ENCODE measurements around the gene URB1.
"Not testable (repeated sequence)": the region's sequence is repeated elsewhere in the genome, so short reads cannot be mapped to it uniquely, and the experiment has no call there.

Gene URB1

DNA sequence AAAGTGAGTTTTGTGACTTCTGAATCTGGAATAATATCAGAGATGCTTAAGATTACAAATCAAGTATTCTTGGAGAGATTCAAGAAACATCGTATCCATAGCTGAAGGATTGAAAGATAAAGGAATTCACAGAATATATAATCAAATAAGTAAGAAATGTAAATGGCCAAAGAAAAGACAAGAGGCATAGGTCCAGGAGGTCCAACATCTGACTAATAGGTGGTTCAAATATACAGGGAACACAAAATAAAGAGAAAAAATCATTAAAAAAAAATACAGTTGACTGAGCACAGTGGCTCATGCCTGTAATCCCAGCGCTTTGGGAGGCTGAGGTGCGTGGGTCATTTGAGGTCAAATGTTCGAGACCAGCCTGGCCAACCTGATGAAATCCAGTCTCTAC, 107.3 kb downstream of the URB1 start:
- DNase-seq (ENCODE audit: low spot score) = no peak

DNA sequence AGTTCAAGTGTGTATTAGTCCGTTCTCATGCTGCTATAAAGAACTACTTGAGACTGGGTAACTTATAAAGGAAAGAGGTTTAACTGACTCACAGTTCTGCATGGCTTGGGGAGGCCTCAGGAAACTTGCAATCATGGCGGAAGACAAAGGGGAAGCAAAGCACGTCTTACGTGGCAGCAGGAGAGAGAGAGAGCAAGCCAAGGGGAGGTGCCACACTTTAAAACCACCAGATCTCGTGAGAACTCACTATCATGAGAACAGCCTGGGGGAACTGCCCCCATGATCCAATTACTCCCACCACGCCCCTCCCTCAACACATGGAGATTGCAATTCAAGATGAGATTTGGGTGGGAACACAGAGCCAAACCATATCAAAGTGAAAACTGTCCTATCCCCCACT, 109.8 kb downstream of the URB1 start:
- no peak for DNase-seq (ENCODE audit: low spot score)

DNA sequence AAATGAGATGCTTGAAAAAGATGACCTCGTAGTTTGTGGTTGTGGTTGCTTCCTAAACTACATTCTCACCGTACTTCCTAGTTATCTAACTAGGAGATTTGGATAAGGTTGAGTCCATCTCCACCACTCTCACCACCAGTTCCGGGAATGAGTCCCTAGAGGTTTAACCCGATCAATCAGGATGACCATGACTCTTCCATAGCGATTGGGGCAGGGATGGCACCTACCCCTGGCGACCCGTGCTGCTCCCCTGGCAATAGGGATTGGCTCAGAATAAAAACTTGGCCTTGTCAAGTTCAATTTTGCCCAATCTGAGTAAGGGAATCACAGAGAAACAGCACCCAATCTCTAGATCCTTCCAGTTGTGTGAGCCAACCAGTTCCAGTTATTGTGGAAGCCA, 111.3 kb downstream of the URB1 start:
- no peak for DNase-seq (ENCODE audit: low spot score)

DNA sequence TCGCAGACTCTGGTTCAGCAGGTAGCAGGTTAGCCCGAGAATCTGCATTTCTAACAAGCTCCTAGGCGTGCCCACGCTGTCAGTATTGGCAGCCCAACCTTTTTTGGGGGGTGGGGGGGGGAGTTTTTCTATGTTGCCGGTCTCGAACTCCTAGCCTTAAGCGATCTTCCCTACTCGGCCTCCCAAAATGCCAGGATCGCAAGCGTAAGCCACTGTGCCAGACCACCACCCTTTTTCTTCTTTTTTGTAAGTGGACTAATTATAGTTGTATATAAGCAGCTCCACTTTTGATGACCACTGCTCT, 113.5 kb downstream of the URB1 start:
- DNase-seq (ENCODE audit: low spot score) = no peak

DNA sequence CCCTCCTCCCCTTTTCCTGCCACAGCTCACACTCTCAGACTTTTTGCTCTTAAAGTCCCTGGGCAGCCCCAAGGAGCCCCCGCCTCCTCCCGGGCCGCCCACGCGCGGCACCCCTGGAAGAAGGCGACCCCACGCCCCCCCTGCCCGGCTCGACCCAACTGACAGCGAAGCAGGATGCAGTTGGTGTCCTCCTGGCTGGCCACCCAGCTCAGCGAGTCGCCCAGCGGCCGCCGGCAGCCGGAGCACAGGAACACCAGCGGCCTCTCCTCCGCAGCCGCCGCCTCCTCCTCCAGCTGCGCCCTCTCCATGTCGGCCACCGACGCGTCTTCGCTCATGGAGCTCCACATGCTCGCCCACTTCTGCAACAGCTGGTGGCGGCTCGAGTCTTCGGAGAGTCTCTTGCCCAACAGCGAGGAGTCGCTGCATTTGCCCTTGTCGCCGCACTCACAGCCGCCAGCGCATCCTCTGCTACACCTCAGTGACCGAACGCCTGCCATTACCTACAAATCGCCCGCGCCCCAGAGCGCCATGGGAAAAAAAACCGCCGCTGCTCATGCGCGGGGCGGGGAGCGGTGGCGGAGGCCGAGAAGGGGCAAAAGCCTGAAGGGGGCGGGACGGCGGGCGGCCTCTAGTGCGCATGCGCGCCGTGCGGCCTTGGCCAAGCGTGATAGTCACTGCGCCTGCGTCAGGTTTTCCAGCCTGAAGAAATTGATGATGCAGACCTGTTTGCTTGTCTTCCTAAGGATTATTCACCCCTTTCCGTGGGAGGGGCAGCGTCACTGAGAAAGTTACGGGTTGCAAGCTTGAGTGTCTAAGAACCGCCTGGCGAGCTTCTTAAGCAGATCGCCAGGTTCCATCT, 114.1 kb downstream of the URB1 start, which contains the start of gene MIS18A:
TSS of gene MIS18A (minus strand) at position 532 of the 859 bp plus-strand sequence. CDS start at position 497, 35 bp downstream.
- DNase-seq (ENCODE audit: low spot score) = peak; percentile 97

DNA sequence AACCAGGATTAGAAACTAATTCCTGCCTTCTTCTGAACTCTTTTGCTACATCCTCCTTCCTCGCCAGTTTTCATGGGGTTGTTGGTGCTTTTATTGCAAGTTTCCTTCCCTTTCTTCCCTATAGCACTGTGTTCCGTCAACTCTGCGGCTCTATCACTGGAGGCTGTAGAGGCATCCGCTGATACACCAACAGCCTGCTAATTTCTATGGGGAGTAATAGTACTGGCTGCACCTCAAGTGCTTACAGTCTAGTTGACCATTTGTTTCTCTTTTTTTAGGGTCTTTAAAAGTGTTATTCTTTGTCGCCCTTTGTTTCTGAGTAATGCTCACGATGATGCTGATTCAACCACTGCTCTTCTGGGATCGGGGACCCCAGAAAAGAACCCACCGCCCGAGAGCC, 114.7 kb downstream of the URB1 start:
- peak; percentile 7 for DNase-seq (ENCODE audit: low spot score)

DNA sequence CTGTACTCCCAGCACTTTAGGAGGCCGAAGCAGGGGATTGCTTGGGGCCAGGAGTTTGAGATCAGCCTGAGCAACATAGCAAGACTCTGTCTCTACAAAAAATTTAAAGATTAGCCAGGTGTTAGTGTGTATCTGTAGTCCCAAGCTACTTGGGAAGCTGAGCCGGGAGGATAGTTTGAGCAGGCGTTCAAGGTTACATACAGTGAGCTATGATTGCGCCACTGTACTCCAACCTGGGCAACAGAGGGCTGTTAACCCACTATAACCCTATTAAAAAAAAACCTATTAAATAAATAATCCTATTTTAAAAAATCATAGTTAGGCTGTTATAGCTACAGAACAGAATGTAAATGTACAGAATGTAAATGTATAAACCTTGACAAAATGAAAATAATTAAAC, 116.1 kb downstream of the URB1 start:
- no peak for DNase-seq (ENCODE audit: low spot score)

DNA sequence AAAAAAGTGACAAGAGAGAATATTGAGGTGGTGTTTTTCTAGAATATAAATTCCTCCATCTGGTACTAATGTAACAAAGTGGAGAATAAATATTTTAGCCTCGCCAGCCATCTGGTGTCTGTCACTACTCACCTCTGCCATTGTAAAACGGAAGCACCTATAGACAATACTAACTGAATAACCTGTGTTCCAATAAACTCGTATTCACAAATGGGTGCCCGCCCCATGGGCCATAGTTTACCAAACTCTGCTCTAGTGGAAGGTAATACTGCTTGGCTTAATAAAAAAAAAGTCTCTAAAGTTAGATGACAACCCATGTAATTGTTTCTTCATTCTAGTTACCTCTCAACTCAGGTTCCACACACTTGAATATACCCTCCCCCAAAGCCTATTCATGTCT, 122.1 kb downstream of the URB1 start:
- no peak for DNase-seq (ENCODE audit: low spot score)

DNA sequence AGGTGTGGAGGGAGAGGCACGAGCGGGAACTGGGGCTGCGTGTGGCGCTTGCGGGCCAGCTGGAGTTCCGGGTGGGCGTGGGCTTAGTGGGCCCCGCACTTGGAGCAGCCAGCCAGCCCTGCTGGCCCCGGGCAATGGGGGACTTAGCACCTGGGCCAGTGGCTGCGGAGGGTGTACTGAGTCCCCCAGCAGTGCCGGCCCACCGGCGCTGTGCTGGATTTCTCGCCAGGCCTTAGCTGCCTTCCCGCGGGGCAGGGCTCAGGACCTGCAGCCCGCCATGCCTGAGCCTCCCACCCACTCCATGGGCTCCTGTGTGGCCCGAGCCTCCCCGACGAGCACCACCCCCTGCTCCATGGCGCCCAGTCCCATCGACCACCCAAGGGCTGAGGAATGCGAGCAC, 127.5 kb downstream of the URB1 start:
- DNase-seq (ENCODE audit: low spot score) = not testable (repeated sequence)

DNA sequence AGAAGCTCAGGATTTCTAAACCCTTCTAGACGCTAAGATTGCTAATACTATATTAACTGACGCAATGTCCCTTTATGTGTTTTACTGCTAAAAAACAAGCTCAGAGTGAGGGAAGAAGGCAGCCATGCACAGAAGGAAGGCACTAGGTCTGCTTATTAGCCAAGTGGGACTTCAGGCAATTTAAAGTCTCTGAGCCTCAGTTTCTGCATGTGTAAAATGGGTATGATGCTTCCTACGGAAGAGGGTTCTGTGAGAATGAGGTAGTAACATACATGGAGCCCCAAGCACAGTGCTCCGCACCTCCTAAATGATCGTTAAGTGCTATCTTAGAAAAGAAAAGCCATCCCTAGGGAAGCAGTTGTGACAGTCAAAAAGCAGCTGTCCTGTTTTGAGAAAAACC, 130.9 kb downstream of the URB1 start:
- DNase-seq (ENCODE audit: low spot score) = no peak
